ENCODE data around the gene ZSCAN5C. TPM values are rescaled to one million over a fixed set of nuclear protein-coding genes. Genes with fewer than 3 reads are reported as not detected.

ZSCAN5C gene
- total and polyA plus RNA-seq, 2 of the 8 experiments (the other 6 are each of a cell fraction or from before 2014, with no cell fraction given): not detected

DNA sequence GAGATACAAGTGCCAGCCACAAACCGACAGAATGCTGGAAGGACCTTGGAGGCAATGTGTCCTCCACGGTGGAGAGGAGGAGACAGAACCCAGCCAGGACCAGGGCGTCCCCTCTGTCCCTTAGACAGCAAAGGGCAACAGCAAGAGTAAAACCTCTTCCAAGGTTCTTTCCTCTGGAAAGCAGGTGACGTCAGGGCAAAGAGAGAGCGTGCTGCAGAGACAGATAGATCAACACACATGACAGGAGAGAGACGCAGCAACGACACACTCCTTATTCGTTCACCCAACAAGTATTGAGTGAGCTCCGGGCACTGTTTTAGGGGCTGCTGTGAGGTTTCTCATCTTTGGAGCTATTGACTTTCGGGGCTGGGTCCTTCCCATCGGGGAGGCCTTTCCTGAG is 27.5 kb upstream of the ZSCAN5C start:
- no peak overlapping the region for H4K5ac ChIP-seq (ENCODE audit: insufficient read length, low read depth, low read length)
- H3K18ac ChIP-seq (ENCODE audit: extremely low read depth, low read length): no peak overlapping the region
- H2BK5ac ChIP-seq (ENCODE audit: low read depth, low read length): no peak overlapping the region
- no peak overlapping the region for H4K91ac ChIP-seq (replicated peaks; ENCODE audit: insufficient read length, low read length)
- no peak overlapping the region for H3K4ac ChIP-seq (replicated peaks; ENCODE audit: insufficient read length, low read depth, low read length)
- TF ChIP-seq RNF2 (IDR thresholded peaks at IDR 0.05; ENCODE audit: borderline replicate concordance, low read depth, low read length, missing control alignments, poor library complexity, severe bottlenecking): no peak
- TF ChIP-seq GABPA (IDR thresholded peaks at IDR 0.05; ENCODE audit: borderline replicate concordance, insufficient read depth, low read length): no peak
- no peak for TF ChIP-seq SP2 (IDR thresholded peaks at IDR 0.05; ENCODE audit: low read length)
- TF ChIP-seq CHD2 (IDR thresholded peaks at IDR 0.05; ENCODE audit: low read length): no peak
- TF ChIP-seq MAFK (IDR thresholded peaks at IDR 0.05; ENCODE audit: low read depth, low read length): no peak
- no peak for TF ChIP-seq CBX8 (IDR thresholded peaks at IDR 0.05; ENCODE audit: borderline replicate concordance, low read depth, low read length)
- TF ChIP-seq POLR2A (IDR thresholded peaks at IDR 0.05; ENCODE audit: control extremely low read depth in 1 of 2, low read depth in 2 of 2, low read length in 2 of 2): no peak
- no peak for TF ChIP-seq POU5F1 (IDR thresholded peaks at IDR 0.05; ENCODE audit: low read depth, low read length)
- no peak for TF ChIP-seq EZH2 (IDR thresholded peaks at IDR 0.05; ENCODE audit: low read depth, low read length, severe bottlenecking)
- TF ChIP-seq CBX5 (IDR thresholded peaks at IDR 0.05; ENCODE audit: low read depth, low read length): no peak
- no peak for TF ChIP-seq SIX5 (IDR thresholded peaks at IDR 0.05; ENCODE audit: low read depth, low read length)
- TF ChIP-seq, protein P1, sequence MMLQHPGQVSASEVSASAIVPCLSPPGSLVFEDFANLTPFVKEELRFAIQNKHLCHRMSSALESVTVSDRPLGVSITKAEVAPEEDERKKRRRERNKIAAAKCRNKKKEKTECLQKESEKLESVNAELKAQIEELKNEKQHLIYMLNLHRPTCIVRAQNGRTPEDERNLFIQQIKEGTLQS (IDR thresholded peaks at IDR 0.05; ENCODE audit: insufficient read depth, low read depth, low read length): no peak
- no peaks in the 10 kb centered on the region for H3K27me3 ChIP-seq (replicated peaks in 1 of 4; ENCODE audit: control insufficient read depth in 3 of 4, extremely low read depth in 1 of 4, insufficient read depth in 3 of 4, low read length in 3 of 4)
- no peak for FAIRE-seq
- H2BK15ac ChIP-seq (ENCODE audit: low read length): no peak overlapping the region
- no peak overlapping the region for H3K9ac ChIP-seq (replicated peaks in 1 of 4; ENCODE audit: extremely low read depth in 1 of 4, low read depth in 3 of 4, low read length in 3 of 4)
- H2BK20ac ChIP-seq (ENCODE audit: low read length): no peak overlapping the region
- DNase-seq (ENCODE audit: low read depth in 1 of 2, low spot score in 2 of 2): no peak
- 86% methylated on average over 11 of the region's 11 CpGs; no CpG with 5 or more reads in 1 of the 2 experiments for WGBS, 2 experiments (ENCODE audit: extremely low coverage in 1 of 2, insufficient coverage in 1 of 2, insufficient read length in 1 of 2, insufficient replicate concordance in 2 of 2, low coverage in 1 of 2, low lambda C conversion rate in 2 of 2, missing lambda C conversion rate in 1 of 2)
- no peaks in the 10 kb centered on the region for H4K20me1 ChIP-seq (replicated peaks in 1 of 2; ENCODE audit: control insufficient read depth in 1 of 2, insufficient read depth in 2 of 2, low read length in 2 of 2)
- H2BK12ac ChIP-seq (ENCODE audit: low read depth, low read length): no peak overlapping the region
- no peak overlapping the region for H3K23ac ChIP-seq (ENCODE audit: insufficient read length)
- ChIA-PET POLR2A (ENCODE audit: partially characterized antibody) (interaction anchor here (0.6 kb wide), 1 partner anchor 372 kb away, joined by 3 read pairs; no protein-coding TSS in a partner anchor), CTCF (ENCODE audit: partially characterized antibody) (interaction anchor here (1.1 to 13.8 kb wide), 10 partner anchors 10 to 108 kb away, joined by 3 to 137 read pairs (median 6); no protein-coding TSS in a partner anchor)
- H3K4me1 ChIP-seq (replicated peaks in 1 of 4; ENCODE audit: control insufficient read depth in 3 of 4, insufficient read depth in 4 of 4, low read length in 3 of 4): peaks cover 0 to 3% (median 0%) of the 10 kb centered on the region in 4 experiments; a peak in 1 of 7 replicates
- no peak overlapping the region for H2BK120ac ChIP-seq (replicated peaks; ENCODE audit: low read depth, low read length)
- H3K79me2 ChIP-seq (ENCODE audit: control insufficient read depth in 1 of 2, insufficient read depth in 2 of 2, low read length in 2 of 2): no peaks in the 10 kb centered on the region
- H2AK5ac ChIP-seq (ENCODE audit: low read depth, low read length): no peak overlapping the region
- H3K23me2 ChIP-seq (ENCODE audit: low read depth, low read length): no peaks in the 10 kb centered on the region
- no peak overlapping the region for H4K8ac ChIP-seq (ENCODE audit: extremely low read depth, insufficient read depth, low read length)
- no peak overlapping the region for H3K56ac ChIP-seq (replicated peaks; ENCODE audit: insufficient read length, low read depth, low read length)
- H3K4me3 ChIP-seq (ENCODE audit: extremely low read depth in 1 of 4, insufficient read depth in 2 of 4, low read depth in 3 of 4, low read length in 4 of 4): no peak overlapping the region
- no peak overlapping the region for H3K4me2 ChIP-seq (ENCODE audit: insufficient read depth in 1 of 2, low read depth in 2 of 2, low read length in 2 of 2)
- 0 out of 2 replicates have a peak overlapping the region, but pooled peaks have one; percentile 7 for H2AFZ ChIP-seq (ENCODE audit: low read length)
- no peaks in the 10 kb centered on the region for H3K36me3 ChIP-seq (ENCODE audit: control insufficient read depth in 2 of 4, insufficient read depth in 4 of 4, low read length in 3 of 4)
- H3K9me3 ChIP-seq (ENCODE audit: insufficient read depth in 2 of 2, low read depth in 1 of 2, low read length in 1 of 2): no peaks in the 10 kb centered on the region
- H3K14ac ChIP-seq (ENCODE audit: insufficient read length): no peak overlapping the region
- no peak overlapping the region for H3K27ac ChIP-seq (ENCODE audit: low read depth, low read length)
- no peaks in the 10 kb centered on the region for H3K79me1 ChIP-seq (ENCODE audit: low read depth, low read length)

Data from H1 (cell line).